ENCODE results near the gene PIK3AP1.
"Not testable (repeated sequence)": the region's sequence is repeated elsewhere in the genome, so short reads cannot be mapped to it uniquely, and the experiment has no call there.

PIK3AP1 gene

GRCh38 chr10:96570983-96571964 lies 149.0 kb downstream of the PIK3AP1 start:
- no peak for DNase-seq

- DNase-seq, result no peak
Measured at GRCh38 chr10:96570511-96570910, 149.8 kb downstream of the PIK3AP1 start.

- DNase-seq, result no peak
Measured at GRCh38 chr10:96568402-96568801, 151.9 kb downstream of the PIK3AP1 start.

GRCh38 chr10:96565774-96566173 lies 154.5 kb downstream of the PIK3AP1 start:
- DNase-seq, result peak; percentile 47

- DNase-seq, result peak; percentile 2
Measured at GRCh38 chr10:96560966-96561887, 159.1 kb downstream of the PIK3AP1 start.

- no peak for DNase-seq
Measured at GRCh38 chr10:96560489-96560888, 159.8 kb downstream of the PIK3AP1 start.

- peak; percentile 12 for DNase-seq
Measured at GRCh38 chr10:96556003-96556402, 164.3 kb downstream of the PIK3AP1 start.

- no peak for DNase-seq
Measured at GRCh38 chr10:96555330-96555729, 165.0 kb downstream of the PIK3AP1 start.

GRCh38 chr10:96548589-96548988 lies 171.7 kb downstream of the PIK3AP1 start:
- no peak for DNase-seq

GRCh38 chr10:96545558-96545957 lies 174.8 kb downstream of the PIK3AP1 start:
- not testable (repeated sequence) for DNase-seq

Data from fibroblast of upper back skin (primary cell).